Central memory CD8-positive, alpha-beta T cell (primary cell): ENCODE results near the gene GCLC.
"Not testable (repeated sequence)": the region's sequence is repeated elsewhere in the genome, so short reads cannot be mapped to it uniquely, and the experiment has no call there.

Source experiments
- ATAC-seq: fragments of 150-1000 bp; cut with Tn5 transposase; replicated peaks from 2 replicates; pipeline ENCODE4 v1.10.0; 2022; ENCODE audit warnings: mild to moderate bottlenecking, moderate FRiP score, moderate number of reproducible peaks; ENCODE audit not compliant: poor library complexity, severe bottlenecking; ENCODE audit errors: extremely low read depth
- DNase-seq, 2 donors: peaks; one replicate each; pipeline ENCODE4 v3.0.0; 2021; ENCODE audit warnings: low spot score in 2 of 2
- H3K27ac Mint-ChIP-seq: one replicate; pipeline ENCODE4 v1.8.0; 2022; ENCODE audit warnings: low read depth, mild to moderate bottlenecking, moderate library complexity, mixed read lengths
- H3K27me3 Mint-ChIP-seq: one replicate; pipeline ENCODE4 v1.8.0; 2022; ENCODE audit warnings: mixed read lengths
- H3K36me3 Mint-ChIP-seq: one replicate; pipeline ENCODE4 v1.8.0; 2022; ENCODE audit warnings: mild to moderate bottlenecking, moderate library complexity, mixed read lengths; ENCODE audit not compliant: insufficient read depth
- H3K4me1 Mint-ChIP-seq: one replicate; pipeline ENCODE4 v1.8.0; 2022; ENCODE audit warnings: mixed read lengths
- H3K4me3 Mint-ChIP-seq: one replicate; pipeline ENCODE4 v1.8.0; 2022; ENCODE audit warnings: mild to moderate bottlenecking, moderate library complexity, mixed read lengths
- H3K9me3 Mint-ChIP-seq: one replicate; pipeline ENCODE4 v1.8.0; 2022; ENCODE audit warnings: mixed read lengths

GCLC gene

DNA sequence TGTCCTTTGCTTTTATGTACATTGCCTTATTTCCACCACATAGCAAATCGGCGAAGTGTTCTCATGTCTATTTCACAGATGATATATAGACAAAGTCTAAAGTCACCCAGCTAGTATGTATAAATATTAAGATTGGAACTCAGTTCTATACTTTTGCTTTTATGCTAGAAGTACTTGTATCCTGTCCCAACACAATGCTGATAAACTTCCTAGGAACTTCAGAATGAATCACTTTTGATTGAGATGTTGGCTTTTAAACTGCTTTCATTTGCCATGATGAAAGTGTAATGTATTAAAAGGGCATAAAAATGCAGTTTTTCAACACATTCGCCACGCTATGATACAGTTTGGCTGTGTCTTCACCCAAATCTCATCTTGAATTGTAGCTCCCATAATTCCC, 50.8 kb downstream of the GCLC start:
- no peak for DNase-seq
- H3K27me3 Mint-ChIP-seq, result peaks cover 1% of the 10 kb centered on the region
- peaks cover 2% of the 10 kb centered on the region for H3K36me3 Mint-ChIP-seq
- no peak overlapping the region for H3K27ac Mint-ChIP-seq
- H3K4me1 Mint-ChIP-seq, result no peaks in the 10 kb centered on the region
- H3K9me3 Mint-ChIP-seq, result no peaks in the 10 kb centered on the region
- no peak overlapping the region for H3K4me3 Mint-ChIP-seq
- ATAC-seq, result no peak

DNA sequence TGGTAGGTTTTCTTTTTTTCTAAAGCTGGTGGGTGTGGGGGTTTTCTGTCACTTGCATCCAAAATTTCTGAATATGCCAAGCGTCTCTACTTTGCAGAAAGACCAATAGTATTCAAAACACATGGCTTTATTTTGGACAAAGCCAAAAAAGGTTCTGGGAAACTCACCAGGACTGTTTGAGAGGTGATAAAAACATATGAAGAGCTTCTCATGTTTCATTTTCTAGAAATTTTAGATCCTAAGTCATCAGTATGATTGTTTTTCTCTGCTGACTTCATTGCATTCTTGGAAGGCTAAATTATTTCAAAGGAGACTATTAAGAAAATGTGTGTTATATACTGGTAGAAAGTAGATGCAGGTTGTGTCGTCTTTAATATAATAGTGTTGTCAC, 51.3 kb downstream of the GCLC start:
- H3K9me3 Mint-ChIP-seq, result no peaks in the 10 kb centered on the region
- H3K36me3 Mint-ChIP-seq, result peaks cover 2% of the 10 kb centered on the region
- DNase-seq (no peak), ATAC-seq (no peak)
- H3K4me1 Mint-ChIP-seq, result no peaks in the 10 kb centered on the region
- H3K27me3 Mint-ChIP-seq, result peaks cover 5% of the 10 kb centered on the region
- no peak overlapping the region for H3K27ac Mint-ChIP-seq
- no peak overlapping the region for H3K4me3 Mint-ChIP-seq

DNA sequence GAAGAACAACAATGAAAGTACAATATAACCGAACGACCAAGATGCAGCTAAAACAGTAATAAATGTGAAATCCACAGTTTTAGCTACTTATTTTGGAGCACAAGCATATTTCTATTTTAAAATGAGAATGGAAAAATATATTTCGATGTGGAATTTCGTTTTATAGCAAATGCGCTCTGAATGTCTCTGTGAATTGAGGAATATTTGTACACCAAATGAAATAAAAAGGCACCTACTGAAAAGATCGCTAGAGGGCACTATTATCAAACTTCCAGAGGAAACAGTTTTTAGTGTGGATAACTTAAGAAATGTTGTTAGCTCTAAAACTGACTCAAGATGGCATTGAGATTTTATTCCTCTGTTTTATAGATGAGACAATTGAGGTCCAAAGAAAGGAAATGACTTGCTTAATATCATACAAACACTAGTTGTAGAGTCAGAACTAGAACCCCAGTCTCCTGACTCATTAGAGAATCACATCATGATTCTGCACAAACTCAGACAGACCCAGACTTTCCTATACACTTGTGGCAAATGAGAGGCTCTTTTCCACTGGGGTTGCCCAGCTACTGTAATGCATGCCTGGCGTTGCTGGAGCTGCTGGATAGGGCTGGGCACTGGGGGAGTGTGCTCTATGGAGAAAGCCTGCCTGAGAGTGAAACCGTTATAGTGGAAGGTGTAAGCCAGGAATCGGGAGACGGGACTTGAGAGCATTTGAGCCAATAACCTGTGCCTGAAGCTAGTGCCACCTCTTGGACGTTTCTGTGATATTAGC, 51.9 kb downstream of the GCLC start:
- Mint-ChIP-seq H3K4me1 (no peaks in the 10 kb centered on the region), H3K27me3 (peaks cover 11% of the 10 kb centered on the region), H3K27ac (no peak overlapping the region), H3K4me3 (no peak overlapping the region), H3K9me3 (no peaks in the 10 kb centered on the region), H3K36me3 (peaks cover 2% of the 10 kb centered on the region)
- DNase-seq (no peak), ATAC-seq (peak; percentile 43)

- no peak for ATAC-seq
These were observed 57.8 kb downstream of the GCLC start for GRCh38 chr6:53487080-53487479.

GRCh38 chr6:53486679-53487078, 58.2 kb downstream of the GCLC start:
- no peak overlapping the region for H3K4me3 Mint-ChIP-seq
- H3K9me3 Mint-ChIP-seq, result no peaks in the 10 kb centered on the region
- ATAC-seq (no peak), DNase-seq (no peak)
- no peak overlapping the region for H3K27ac Mint-ChIP-seq
- H3K36me3 Mint-ChIP-seq, result no peaks in the 10 kb centered on the region
- H3K4me1 Mint-ChIP-seq, result no peaks in the 10 kb centered on the region
- peaks cover 52% of the 10 kb centered on the region for H3K27me3 Mint-ChIP-seq

More at GRCh38 chr6:53487080-53487479, 57.8 kb downstream of the GCLC start:
- Mint-ChIP-seq H3K36me3 (no peaks in the 10 kb centered on the region), H3K4me1 (no peaks in the 10 kb centered on the region), H3K27me3 (peaks cover 51% of the 10 kb centered on the region), H3K9me3 (no peaks in the 10 kb centered on the region), H3K27ac (no peak overlapping the region), H3K4me3 (no peak overlapping the region)
- DNase-seq, result no peak

DNA sequence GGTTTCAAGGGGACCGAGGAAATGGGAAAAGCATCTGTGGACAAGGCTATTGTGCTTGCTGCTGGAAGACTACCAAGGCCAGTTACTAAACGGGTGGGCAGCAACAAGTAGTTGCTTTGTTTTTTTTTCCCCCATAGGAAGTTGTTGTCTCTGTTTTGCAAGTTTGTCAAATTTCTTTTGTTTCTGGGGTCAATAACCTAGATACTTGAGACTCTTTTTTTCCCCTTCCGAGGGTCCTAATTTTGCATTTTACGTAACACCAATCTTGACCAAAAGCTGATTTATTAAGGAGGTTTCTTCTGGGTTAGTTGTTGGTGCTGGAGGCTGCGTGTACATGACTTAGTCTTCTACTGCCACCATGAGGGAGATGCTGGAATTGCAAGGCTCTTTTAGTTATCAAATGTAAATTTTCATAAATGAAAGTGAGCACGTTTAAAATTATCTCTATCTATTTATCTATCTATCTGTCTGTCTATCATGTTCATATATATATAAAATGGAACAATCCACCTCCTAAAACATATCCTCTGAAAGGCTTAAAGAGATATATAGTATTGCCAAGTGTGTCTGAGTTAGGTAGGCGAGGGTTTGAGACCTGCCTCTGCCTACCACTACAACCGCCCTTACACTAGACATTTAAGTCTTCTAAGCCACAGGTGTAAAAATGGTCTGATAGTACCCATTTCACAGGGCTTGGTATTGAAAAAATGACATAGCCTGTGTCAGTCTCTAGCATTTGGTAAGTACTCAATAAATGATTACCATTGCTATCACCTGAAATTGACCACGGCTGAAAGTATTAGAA, 60.2 kb downstream of the GCLC start:
- H3K9me3 Mint-ChIP-seq, result no peaks in the 10 kb centered on the region
- no peak overlapping the region for H3K4me3 Mint-ChIP-seq
- H3K27ac Mint-ChIP-seq, result no peak overlapping the region
- ATAC-seq (no peak), DNase-seq (peak; percentile 53 to 66)
- no peaks in the 10 kb centered on the region for H3K4me1 Mint-ChIP-seq
- peaks cover 66% of the 10 kb centered on the region for H3K27me3 Mint-ChIP-seq
- H3K36me3 Mint-ChIP-seq, result no peaks in the 10 kb centered on the region

DNA sequence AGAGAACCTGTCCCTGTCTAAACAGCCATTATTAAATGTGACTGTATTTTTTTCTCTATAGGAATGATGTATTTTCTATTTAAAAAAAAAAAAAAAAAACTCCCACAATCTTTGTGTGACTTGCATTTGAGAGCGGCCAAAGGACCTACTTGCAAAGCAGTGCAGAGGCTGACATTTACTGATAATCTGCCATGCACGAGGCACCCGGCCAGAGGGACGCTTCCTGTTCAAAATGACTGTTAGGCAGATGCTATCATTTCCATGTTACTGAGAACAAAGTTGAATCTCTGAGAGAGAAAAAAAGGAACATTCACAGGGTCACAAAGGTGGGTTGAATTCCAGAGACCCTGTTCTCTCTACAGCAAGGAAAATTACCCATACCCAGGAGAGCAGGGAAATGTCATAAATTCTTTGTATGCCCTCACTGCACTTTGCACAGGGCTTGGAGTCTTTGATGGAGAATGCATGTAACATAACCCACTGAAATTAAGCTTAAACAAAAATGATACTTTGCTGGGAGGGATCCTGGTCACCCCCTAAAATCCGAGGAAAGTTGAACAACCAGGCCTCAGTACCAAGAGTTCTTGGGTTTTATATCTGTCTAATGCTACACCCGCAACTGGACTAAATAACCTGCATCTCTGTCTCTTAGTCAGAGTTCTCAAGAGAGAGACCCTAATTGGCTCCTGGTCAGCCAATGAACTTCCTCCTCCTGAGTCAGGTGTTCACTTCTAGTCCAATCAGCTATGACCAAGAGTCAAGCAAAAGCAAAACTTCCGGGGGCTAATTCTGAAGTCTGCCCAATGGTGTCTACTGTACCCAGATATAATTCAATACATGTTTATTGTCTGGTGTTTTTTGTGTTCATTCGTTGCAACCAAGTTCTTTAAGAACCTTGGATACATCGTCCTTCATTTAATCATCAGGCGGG, 61.2 kb downstream of the GCLC start:
- H3K27me3 Mint-ChIP-seq, result peaks cover 62% of the 10 kb centered on the region
- no peaks in the 10 kb centered on the region for H3K9me3 Mint-ChIP-seq
- H3K4me3 Mint-ChIP-seq, result no peak overlapping the region
- ATAC-seq, result no peak
- H3K27ac Mint-ChIP-seq, result no peak overlapping the region
- no peaks in the 10 kb centered on the region for H3K4me1 Mint-ChIP-seq
- DNase-seq, result no peak
- no peaks in the 10 kb centered on the region for H3K36me3 Mint-ChIP-seq

DNA sequence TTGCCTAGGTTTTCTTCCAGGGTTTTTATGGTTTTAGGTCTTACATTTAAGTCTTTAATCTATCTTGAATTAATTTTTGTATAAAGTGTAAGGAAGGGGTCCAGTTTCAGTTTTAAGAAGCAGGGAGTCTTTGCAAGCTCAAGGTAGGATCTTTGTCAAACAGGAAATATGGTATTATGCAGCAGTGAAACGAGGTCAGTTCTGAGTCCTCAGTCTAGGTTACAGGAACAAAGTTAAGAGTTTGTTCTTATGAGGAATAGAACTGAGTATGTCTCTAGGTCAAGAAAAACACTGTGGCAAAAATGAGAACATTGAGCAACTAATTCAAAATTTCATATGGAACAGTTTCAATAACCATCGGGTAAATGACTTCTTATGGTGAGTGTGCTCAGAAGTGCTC, 63.6 kb downstream of the GCLC start:
- no peak overlapping the region for H3K4me3 Mint-ChIP-seq
- DNase-seq (no peak), ATAC-seq (no peak)

GRCh38 chr6:53480774-53481173, 64.1 kb downstream of the GCLC start:
- DNase-seq, H3K36me3 Mint-ChIP-seq, H3K4me3 Mint-ChIP-seq, ATAC-seq, H3K9me3 Mint-ChIP-seq, H3K27ac Mint-ChIP-seq, H3K4me1 Mint-ChIP-seq: not testable (repeated sequence)
- H3K27me3 Mint-ChIP-seq, result peaks cover 32% of the 10 kb centered on the region

More for the DNA sequence above, 63.6 kb downstream of the GCLC start:
- H3K9me3 Mint-ChIP-seq, result no peaks in the 10 kb centered on the region
- H3K4me1 Mint-ChIP-seq, result no peaks in the 10 kb centered on the region
- peaks cover 38% of the 10 kb centered on the region for H3K27me3 Mint-ChIP-seq
- no peak overlapping the region for H3K27ac Mint-ChIP-seq
- H3K36me3 Mint-ChIP-seq, result no peaks in the 10 kb centered on the region

DNA sequence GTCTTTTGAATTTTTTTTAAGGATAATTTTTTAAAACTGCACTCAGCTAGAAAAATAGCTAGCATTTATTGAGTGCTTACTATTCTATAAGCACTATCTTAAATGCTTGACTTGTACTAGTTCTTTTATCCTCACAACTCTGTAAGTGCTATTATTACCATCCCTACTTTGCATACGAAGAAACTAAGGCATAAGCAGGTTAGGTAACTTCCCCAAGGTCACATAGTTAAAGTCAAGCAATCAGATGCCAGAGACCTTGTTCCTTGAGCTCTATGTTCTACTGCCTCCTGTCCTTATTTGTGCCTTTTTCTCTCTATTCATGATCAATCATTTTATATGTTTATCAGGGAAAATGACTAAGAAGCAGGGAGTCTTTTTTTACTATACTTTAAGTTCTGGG, 65.0 kb downstream of the GCLC start:
- Mint-ChIP-seq H3K9me3 (no peaks in the 10 kb centered on the region), H3K27me3 (peaks cover 23% of the 10 kb centered on the region), H3K36me3 (no peaks in the 10 kb centered on the region), H3K4me3 (no peak overlapping the region), H3K27ac (no peak overlapping the region), H3K4me1 (no peaks in the 10 kb centered on the region)
- DNase-seq (no peak), ATAC-seq (no peak)

GRCh38 chr6:53476964-53477363, 67.9 kb downstream of the GCLC start:
- DNase-seq, result no peak
- ATAC-seq, result no peak
- Mint-ChIP-seq H3K9me3 (no peaks in the 10 kb centered on the region), H3K27ac (no peak overlapping the region), H3K4me3 (no peak overlapping the region), H3K36me3 (no peaks in the 10 kb centered on the region), H3K27me3 (peaks cover 16% of the 10 kb centered on the region), H3K4me1 (no peaks in the 10 kb centered on the region)

GRCh38 chr6:53474010-53474409, 70.9 kb downstream of the GCLC start:
- H3K4me1 Mint-ChIP-seq, result no peaks in the 10 kb centered on the region
- H3K9me3 Mint-ChIP-seq, result no peaks in the 10 kb centered on the region
- H3K4me3 Mint-ChIP-seq, result no peak overlapping the region
- no peak for DNase-seq
- H3K27ac Mint-ChIP-seq, result no peak overlapping the region
- no peaks in the 10 kb centered on the region for H3K36me3 Mint-ChIP-seq
- H3K27me3 Mint-ChIP-seq, result no peaks in the 10 kb centered on the region
- no peak for ATAC-seq
